Mucosa of descending colon (tissue), 3 donors: Measurements from ENCODE around the gene TAS2R5. TPM values are rescaled to one million over a fixed set of nuclear protein-coding genes. Genes with fewer than 3 reads are reported as not detected.
"Not testable (repeated sequence)": the region's sequence is repeated elsewhere in the genome, so short reads cannot be mapped to it uniquely, and the experiment has no call there.

Experiments
- ATAC-seq: fragments of 200-7000 bp; cut with Tn5 transposase; one replicate; pipeline ENCODE4 v1.9.1; 2020; ENCODE audit warnings: mild to moderate bottlenecking, moderate library complexity
- DNase-seq, 3 donors: peaks; one replicate each; pipeline ENCODE4 v3.0.0-alpha.2; 2020
- H3K36me3 ChIP-seq: fragments of 200-600 bp; one replicate; pipeline ENCODE4 v1.8.0; 2021; ENCODE audit warnings: low read depth, mild to moderate bottlenecking
- H3K4me1 ChIP-seq: fragments of 200-600 bp; one replicate; pipeline ENCODE4 v1.8.0; 2021; ENCODE audit warnings: low read depth, mild to moderate bottlenecking
- H3K4me3 ChIP-seq: fragments of 200-600 bp; one replicate; pipeline ENCODE4 v1.8.0; 2021; ENCODE audit warnings: mild to moderate bottlenecking
- H3K9me3 ChIP-seq: fragments of 200-600 bp; one replicate; pipeline ENCODE4 v1.8.0; 2021; ENCODE audit warnings: mild to moderate bottlenecking
- CTCF ChIP-seq: fragments of 200-600 bp; IDR thresholded peaks from one replicate; pipeline ENCODE4 v1.8.0; 2022; ENCODE audit warnings: antibody characterized with exemption, mild to moderate bottlenecking
- intact Hi-C, 2 donors: fragments of 100-400 bp; cut with DNase I in 1 of 2; cut with micrococcal nuclease in 1 of 2; formaldehyde crosslinking; loops; one replicate each; pipeline versions ENCODE4 v1.11.0 to v1.11.1; 2022; cut with DNase I, micrococcal nuclease
- long read RNA-seq, 2 donors: library from polyadenylated mRNA; unstranded; transcript quantifications; one replicate each; pipeline ENCODE4 v2.0.0, GENCODE V29; 2019 to 2021
- total RNA-seq, 3 donors: library from RNA; stranded (reverse); fragmentation: NEBNext Ultra II Directional in 2 of 3; extraction: Animal tissue kit (Norgen Biotek cat#: 25700) in 2 of 3; gene quantifications; one replicate each; pipeline versions ENCODE4 v1.2.1 to v1.2.4, GENCODE V29; 2021 to 2023
- donor health status: DM: no; HTN: no; CAD: no; lungs with moderate emphysema.
- donor health status: DM: no; HTN: no; CAD: no.
- donor health status: DM: no; HTN: yes; CAD: no.

TAS2R5 gene, protein sequence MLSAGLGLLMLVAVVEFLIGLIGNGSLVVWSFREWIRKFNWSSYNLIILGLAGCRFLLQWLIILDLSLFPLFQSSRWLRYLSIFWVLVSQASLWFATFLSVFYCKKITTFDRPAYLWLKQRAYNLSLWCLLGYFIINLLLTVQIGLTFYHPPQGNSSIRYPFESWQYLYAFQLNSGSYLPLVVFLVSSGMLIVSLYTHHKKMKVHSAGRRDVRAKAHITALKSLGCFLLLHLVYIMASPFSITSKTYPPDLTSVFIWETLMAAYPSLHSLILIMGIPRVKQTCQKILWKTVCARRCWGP
- total RNA-seq = 1 to 10 TPM; 1.1 to 2.7 (median 2.4) TPM
- long read RNA-seq, donor 1 = 0 reads
- long read RNA-seq, donor 2, partial matches to known transcripts = 0 of 1 reads
- long read RNA-seq, donor 2, other reads (novel, unspliced or antisense) = 0 of 1 reads

- no peaks in the 10 kb centered on the region for H3K9me3 ChIP-seq
- no peaks in the 10 kb centered on the region for H3K4me1 ChIP-seq
- intact Hi-C loops = loop anchor here in 1 of 2 donors (10.0 kb wide), 1 partner anchor 135 kb away; no protein-coding TSS in a partner anchor
- H3K4me3 ChIP-seq = no peak within 1 kb of the TSS
- ATAC-seq (no peak), DNase-seq (no peak)
- no peaks in the 10 kb centered on the region for H3K36me3 ChIP-seq
- TF ChIP-seq CTCF = no peak
These were observed at the start of gene TAS2R5 for GRCh38 chr7:141789917-141790316. TSS of gene TAS2R5 (plus strand) at chr7:141790217. CDS start at chr7:141790362, 145 bp downstream.

DNA sequence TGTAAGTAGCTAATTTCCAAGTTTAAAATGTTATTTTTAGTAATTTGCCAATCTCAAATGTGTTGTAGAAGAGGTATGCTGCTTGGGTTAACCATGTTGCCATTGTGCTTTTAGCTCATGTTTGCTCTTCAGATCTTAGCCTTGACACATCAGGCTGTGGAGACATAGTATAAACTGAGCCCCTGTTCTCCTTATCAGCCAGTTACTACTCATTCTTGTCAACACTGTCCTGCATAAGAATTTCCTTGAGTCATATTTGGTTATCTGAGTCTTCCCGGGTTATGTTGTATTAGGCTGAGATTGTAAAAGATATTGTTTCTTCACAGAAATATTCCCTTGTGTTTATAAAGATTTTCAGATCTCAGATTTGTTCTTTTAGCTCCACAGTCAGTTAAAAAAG, 47.8 kb upstream of the TAS2R5 start:
- Histone ChIP-seq H3K4me3 (no peak overlapping the region), H3K4me1 (peaks cover 7% of the 10 kb centered on the region), H3K36me3 (no peaks in the 10 kb centered on the region), H3K9me3 (no peaks in the 10 kb centered on the region)
- DNase-seq = no peak
- ATAC-seq = no peak
- TF ChIP-seq CTCF = no peak
- intact Hi-C loops = no loop called here

- Histone ChIP-seq H3K36me3 (no peaks in the 10 kb centered on the region), H3K4me3 (no peak overlapping the region), H3K4me1 (peaks cover 2% of the 10 kb centered on the region), H3K9me3 (no peaks in the 10 kb centered on the region)
- ATAC-seq = no peak
- TF ChIP-seq CTCF = no peak
- intact Hi-C loops = no loop called here
- DNase-seq = no peak
These were observed 45.9 kb upstream of the TAS2R5 start for GRCh38 chr7:141744131-141744530.

DNA sequence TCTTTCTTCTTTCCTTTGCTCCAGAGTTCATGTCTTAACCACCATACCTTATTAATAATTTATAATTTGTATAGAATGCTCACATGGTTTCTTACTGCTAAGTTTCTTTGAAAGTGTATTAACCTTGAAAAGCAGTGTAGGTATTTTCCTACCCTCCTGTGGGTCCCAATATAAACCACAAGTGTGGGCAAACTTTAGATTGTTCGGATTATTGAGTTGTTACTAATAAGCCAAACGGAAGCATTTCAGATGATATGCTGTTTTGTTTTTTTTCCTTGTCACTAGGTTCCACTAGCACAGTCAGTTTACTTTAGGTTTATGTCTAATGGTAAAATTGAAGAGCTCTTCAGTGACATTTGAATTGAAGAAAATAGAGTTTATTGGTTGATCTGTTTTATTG, 41.6 kb upstream of the TAS2R5 start:
- intact Hi-C loops = no loop called here
- Histone ChIP-seq H3K4me1 (no peaks in the 10 kb centered on the region), H3K9me3 (peaks cover 28% of the 10 kb centered on the region), H3K36me3 (peaks cover 17% of the 10 kb centered on the region), H3K4me3 (no peak overlapping the region)
- TF ChIP-seq CTCF = no peak
- ATAC-seq = no peak
- no peak for DNase-seq

- Histone ChIP-seq H3K36me3 (peaks cover 17% of the 10 kb centered on the region), H3K9me3 (peaks cover 28% of the 10 kb centered on the region)
- H3K4me3 ChIP-seq, ATAC-seq, intact Hi-C loops, DNase-seq, H3K4me1 ChIP-seq: not testable (repeated sequence)
These were observed 38.1 kb upstream of the TAS2R5 start for GRCh38 chr7:141751904-141752303.

DNA sequence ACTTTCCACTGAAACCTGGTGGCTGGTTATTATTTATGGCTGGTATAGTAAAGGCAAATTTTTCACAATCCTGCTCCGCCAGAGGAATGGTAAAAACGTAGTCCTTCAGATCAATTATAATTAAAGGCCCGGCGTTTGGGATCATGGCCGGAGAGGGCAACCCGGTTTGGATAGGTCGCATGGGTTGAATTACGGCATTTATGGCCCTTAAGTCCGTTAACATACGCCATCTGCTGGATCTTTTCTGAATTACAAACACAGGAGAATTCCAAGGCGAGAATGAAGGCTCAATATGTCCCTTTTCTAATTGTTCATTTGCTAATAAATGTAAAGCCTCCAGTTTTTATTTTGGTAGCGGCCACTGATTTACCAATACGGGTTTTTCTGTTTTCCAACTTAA, 37.4 kb upstream of the TAS2R5 start:
- intact Hi-C loops = no loop called here
- no peaks in the 10 kb centered on the region for H3K4me1 ChIP-seq
- DNase-seq = no peak
- H3K4me3 ChIP-seq = no peak overlapping the region
- ATAC-seq = no peak
- TF ChIP-seq CTCF = no peak
- H3K36me3 ChIP-seq = peaks cover 17% of the 10 kb centered on the region
- peaks cover 28% of the 10 kb centered on the region for H3K9me3 ChIP-seq
